Esophagus (tissue), 2 donors: ENCODE data around the gene IL17D. TPM values are rescaled to one million over a fixed set of nuclear protein-coding genes. Genes with fewer than 3 reads are reported as not detected.

Experiments
- H3K27ac ChIP-seq, 2 donors: one replicate each; pipeline ENCODE4 v1.5.1; 2013; ENCODE audit warnings: low read depth in 2 of 2, mild to moderate bottlenecking in 2 of 2, inconsistent platforms in 1 of 2, low read length in 1 of 2, moderate library complexity in 1 of 2
- H3K27me3 ChIP-seq, 2 donors: one replicate each; pipeline ENCODE4 v1.6.1; 2013; ENCODE audit warnings: low read length in 2 of 2, control low read depth in 1 of 2, mild to moderate bottlenecking in 1 of 2; ENCODE audit not compliant: insufficient read depth in 2 of 2, control insufficient read depth in 1 of 2
- H3K36me3 ChIP-seq, 2 donors: one replicate each; pipeline ENCODE4 v1.6.1; 2013; ENCODE audit warnings: low read length in 1 of 2; ENCODE audit not compliant: control insufficient read depth in 2 of 2, insufficient read depth in 2 of 2
- H3K4me1 ChIP-seq, 2 donors: one replicate each; pipeline ENCODE4 v1.6.1; 2013; ENCODE audit warnings: low read length in 1 of 2; ENCODE audit not compliant: control insufficient read depth in 2 of 2, insufficient read depth in 2 of 2
- H3K4me3 ChIP-seq, 2 donors: one replicate each; pipeline ENCODE4 v1.5.1; 2013; ENCODE audit warnings: low read length in 2 of 2, mild to moderate bottlenecking in 2 of 2, low read depth in 1 of 2, moderate library complexity in 1 of 2
- H3K9me3 ChIP-seq, 2 donors: one replicate each; pipeline ENCODE4 v1.6.1; 2013; ENCODE audit warnings: mild to moderate bottlenecking in 2 of 2, low read depth in 1 of 2, low read length in 1 of 2, moderate library complexity in 1 of 2; ENCODE audit not compliant: control insufficient read depth in 2 of 2, insufficient read depth in 1 of 2
- WGBS, 2 donors: extraction: QIAGEN DNeasy Blood & Tissue Kit; methylation state at CpG; one replicate each; pipeline ENCODE4 v1.1.7; 2013; 5-methylcytosine and 5-hydroxymethylcytosine counted together
- polyA plus RNA-seq, 2 donors: library from polyadenylated mRNA; stranded (reverse); fragments of 200-250 nt; gene quantifications; one replicate each; pipeline ENCODE4 v1.2.3, GENCODE V29; 2013
- donor health status: healthy with polysubstance abuse.
- donor health status: Bipolar disorder and iron deficiency.

The IL17D gene
- polyA plus RNA-seq, 2 donors: 0.35 to 0.61 TPM

GRCh38 chr13:20760872-20761271 is 57.4 kb downstream of the IL17D start:
- Histone ChIP-seq H3K27me3 (no peaks in the 10 kb centered on the region), H3K36me3 (no peaks in the 10 kb centered on the region), H3K4me3 (no peak overlapping the region), H3K4me1 (no peaks in the 10 kb centered on the region), H3K27ac (no peak overlapping the region), H3K9me3 (peaks cover 0 to 2% of the 10 kb centered on the region in 2 donors)
- WGBS, 2 donors: 78 to 81% methylated on average over 3 of the region's 3 CpGs

- peaks cover 0 to 2% of the 10 kb centered on the region in 2 donors for H3K9me3 ChIP-seq
- WGBS, 2 donors: 90 to 94% methylated on average over 2 of the region's 2 CpGs
- H3K27me3 ChIP-seq: no peaks in the 10 kb centered on the region
- no peaks in the 10 kb centered on the region for H3K36me3 ChIP-seq
- H3K4me1 ChIP-seq: peaks cover 0 to 2% of the 10 kb centered on the region in 2 donors
- H3K4me3 ChIP-seq: no peak overlapping the region
- no peak overlapping the region for H3K27ac ChIP-seq
Measured at GRCh38 chr13:20767309-20767943, 63.9 kb downstream of the IL17D start.

- Histone ChIP-seq H3K27me3 (no peaks in the 10 kb centered on the region), H3K36me3 (no peaks in the 10 kb centered on the region), H3K4me1 (peaks cover 0 to 4% of the 10 kb centered on the region in 2 donors), H3K9me3 (peaks cover 0 to 2% of the 10 kb centered on the region in 2 donors), H3K27ac (no peak overlapping the region), H3K4me3 (no peak overlapping the region)
- WGBS, 2 donors: 60 to 67% methylated on average over 2 of the region's 2 CpGs
Measured at GRCh38 chr13:20769091-20769490, 65.6 kb downstream of the IL17D start.

GRCh38 chr13:20769834-20770233 is 66.3 kb downstream of the IL17D start:
- Histone ChIP-seq H3K27ac (no peak overlapping the region), H3K27me3 (no peaks in the 10 kb centered on the region), H3K9me3 (peaks cover 0 to 2% of the 10 kb centered on the region in 2 donors), H3K4me3 (no peak overlapping the region), H3K36me3 (no peaks in the 10 kb centered on the region), H3K4me1 (peaks cover 0 to 4% of the 10 kb centered on the region in 2 donors)
- WGBS, 2 donors: 99 to 100% methylated on average over 1 of the region's 1 CpG

Other genes starting within 250 kb of the IL17D start
- 10 to 100 TPM; 12.6 to 21.6 TPM for gene CRYL1, start 177.8 kb upstream of the IL17D start, polyA plus RNA-seq
- gene IFT88, start 136.5 kb upstream of the IL17D start, polyA plus RNA-seq: 1 to 10 TPM; 3.1 TPM
- 1 to 10 TPM; 4.3 to 5.3 TPM for gene EEF1AKMT1, start 70.3 kb downstream of the IL17D start, polyA plus RNA-seq
- 1 to 10 TPM; 2.1 to 3.3 TPM for gene XPO4, start 199.0 kb downstream of the IL17D start, polyA plus RNA-seq